ENCODE results near the gene DCTPP1. TPM values are rescaled to one million over a fixed set of nuclear protein-coding genes. Genes with fewer than 3 reads are reported as not detected.
"Not testable (repeated sequence)": the region's sequence is repeated elsewhere in the genome, so short reads cannot be mapped to it uniquely, and the experiment has no call there.

Gene DCTPP1
- polyA plus RNA-seq, 10 donors, result 22.9 to 38.5 (median 27.9) TPM

DNA sequence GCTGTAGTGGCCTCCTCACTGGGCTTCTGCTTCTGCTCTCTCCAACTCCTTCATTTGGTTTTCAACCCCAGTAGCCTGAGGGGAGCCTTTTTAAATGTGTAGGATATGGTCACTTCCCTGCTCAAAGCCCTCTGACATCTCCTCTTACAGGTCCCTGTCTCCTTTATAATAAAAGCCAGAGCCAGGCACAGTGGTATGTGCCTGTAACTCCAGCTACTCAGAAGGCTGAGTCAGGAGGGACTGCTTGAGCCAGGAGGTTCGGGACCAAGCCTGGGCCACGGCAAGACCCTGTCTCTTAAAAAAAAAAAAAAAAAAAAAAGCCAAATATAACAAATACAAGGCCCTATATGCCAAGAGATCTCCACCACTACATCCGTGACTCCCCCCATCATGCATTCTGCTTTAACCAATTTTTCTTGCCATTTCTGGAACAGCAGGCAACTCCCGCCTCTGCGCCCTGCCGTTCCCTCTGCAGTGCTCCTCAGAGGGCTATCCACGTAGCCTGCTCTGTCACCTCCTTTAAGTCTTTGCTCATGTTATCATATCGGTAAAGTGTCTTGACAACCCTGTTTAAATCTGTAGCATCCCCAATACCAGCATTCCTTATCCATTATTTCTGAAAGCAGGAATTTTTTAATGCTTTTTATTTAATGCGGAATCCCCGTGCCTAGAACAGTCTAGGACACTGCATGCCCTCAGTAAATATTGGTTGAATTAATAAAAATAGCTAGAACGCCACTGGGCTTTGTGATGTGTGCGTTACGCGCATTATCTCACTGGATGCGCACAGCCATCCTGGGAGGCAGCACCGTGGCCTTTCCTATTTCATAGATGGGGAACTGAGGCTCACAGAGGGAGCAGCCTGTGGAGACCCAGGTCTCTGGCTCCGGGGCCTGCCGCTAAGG, 13.0 kb downstream of the DCTPP1 start:
- no peak for DNase-seq

DNA sequence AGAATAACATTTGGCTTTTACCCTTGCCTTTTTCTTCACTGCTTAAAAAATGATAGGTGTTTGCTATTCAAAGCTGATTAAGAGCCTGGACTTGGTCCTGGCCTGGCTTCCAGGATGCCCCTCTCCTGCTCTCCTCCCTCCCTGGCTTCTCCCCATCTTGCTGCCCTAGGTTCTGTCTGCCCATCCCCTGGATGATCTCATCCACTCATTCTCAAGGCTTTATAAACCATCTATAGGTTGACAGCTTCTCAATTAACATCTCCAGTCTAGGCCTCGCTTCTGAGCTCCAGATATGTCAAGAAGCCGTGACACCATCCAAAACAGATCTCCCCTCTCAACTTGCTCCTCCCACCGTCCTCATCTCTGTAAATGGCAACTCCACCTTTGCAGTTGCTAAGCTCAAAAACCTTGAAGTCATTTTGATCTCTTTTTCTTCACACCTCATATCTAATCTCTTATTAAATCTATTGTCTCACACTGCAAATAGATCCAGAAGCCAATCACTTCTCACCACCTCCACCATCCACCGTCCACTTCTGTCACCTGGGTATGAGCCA, 13.7 kb downstream of the DCTPP1 start:
- no peak for DNase-seq

DNA sequence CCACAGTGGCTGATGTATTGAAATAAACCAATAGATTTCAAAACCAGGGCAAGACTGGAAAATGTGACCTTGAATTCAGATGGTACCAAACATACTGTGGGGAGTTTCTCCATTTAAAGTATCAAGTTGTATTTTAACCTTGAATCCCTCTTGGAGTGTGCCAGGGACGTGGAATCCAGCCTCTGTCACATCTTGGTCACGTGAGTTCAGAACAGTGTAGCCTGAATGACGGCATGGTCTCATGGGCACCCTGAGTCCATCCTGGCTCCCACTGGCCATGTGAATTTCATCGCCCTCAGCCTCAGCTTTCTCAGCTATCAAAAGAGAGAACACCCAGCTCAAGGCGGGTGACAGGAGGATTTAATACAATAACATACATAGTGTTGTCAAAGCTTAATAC, 15.7 kb downstream of the DCTPP1 start:
- no peak for DNase-seq

DNA sequence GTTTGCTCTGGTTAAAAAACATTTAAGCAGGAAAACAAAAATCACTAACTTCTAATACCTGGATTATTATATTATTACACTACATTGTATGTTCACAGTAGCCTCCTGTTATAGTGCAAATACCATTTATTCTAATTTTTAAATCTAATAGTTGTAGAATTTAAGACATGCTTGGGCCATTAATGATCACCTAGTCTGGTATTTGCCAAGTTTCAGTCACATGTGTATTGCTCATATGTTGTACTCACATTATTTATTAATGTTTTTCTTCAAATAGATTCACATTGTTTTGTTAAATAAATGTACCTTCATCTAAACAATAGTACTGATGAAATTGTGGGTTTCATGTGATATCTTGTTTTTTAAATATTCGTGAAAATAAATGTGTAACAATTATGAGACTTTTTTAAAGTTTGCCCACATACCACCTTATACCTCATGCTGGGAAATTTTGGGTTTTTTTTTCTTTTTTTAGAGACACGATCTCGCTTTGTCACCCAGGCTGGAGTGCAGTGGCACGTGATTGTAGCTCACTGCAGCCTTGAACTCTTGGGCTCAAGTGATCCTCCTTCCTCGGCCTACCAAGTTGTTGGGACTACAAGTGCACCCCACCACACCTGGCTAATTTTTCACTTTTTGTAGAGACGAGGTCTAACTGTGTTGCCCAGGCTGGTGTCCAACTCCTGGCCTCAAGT, 16.6 kb downstream of the DCTPP1 start:
- no peak for DNase-seq

DNA sequence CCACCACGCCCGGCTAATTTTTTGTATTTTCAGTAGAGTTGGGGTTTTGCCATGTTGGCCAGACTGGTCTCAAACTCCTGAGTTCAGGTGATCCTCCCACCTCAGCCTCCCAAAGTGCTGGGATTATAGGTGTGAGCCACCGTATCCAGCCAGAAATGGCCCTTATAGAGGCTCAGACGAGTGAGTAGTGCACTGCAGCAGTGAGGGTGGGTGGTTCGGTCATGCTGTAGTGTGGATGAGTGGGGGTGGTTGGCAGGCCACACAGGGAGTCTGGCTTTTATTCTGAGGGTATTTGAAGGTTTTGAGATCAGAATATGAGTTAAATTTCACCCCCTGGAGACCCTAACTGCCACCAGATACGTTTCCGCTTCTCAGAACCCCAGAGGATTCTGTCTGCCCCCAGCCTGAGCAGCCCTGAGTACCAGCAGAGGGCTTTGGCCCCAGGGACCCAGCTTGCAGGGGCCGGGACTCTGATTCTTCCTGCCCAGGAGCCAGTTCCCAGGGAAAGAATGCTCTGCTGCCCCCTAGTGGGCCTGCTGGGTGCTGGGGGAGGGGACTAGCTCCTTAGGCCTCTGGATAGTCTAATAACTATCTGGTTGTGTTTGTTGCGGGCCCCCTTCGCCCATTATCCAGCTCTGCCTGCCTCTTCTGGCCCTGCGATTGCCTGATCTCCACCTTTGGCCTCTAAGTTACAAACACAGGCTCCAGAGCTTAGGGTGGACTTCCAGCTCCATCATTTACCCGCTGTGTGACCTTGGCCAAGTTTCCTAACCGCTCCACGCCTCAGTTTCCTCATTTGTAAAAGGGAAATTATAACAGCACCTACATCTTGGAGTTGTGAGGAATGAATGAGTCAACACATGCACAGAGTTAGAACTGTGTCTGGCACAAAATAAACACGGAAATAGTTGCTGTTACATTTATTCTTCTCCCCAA, 20.4 kb downstream of the DCTPP1 start:
- peak; percentile 84 to 94 (median 91) for DNase-seq

DNA sequence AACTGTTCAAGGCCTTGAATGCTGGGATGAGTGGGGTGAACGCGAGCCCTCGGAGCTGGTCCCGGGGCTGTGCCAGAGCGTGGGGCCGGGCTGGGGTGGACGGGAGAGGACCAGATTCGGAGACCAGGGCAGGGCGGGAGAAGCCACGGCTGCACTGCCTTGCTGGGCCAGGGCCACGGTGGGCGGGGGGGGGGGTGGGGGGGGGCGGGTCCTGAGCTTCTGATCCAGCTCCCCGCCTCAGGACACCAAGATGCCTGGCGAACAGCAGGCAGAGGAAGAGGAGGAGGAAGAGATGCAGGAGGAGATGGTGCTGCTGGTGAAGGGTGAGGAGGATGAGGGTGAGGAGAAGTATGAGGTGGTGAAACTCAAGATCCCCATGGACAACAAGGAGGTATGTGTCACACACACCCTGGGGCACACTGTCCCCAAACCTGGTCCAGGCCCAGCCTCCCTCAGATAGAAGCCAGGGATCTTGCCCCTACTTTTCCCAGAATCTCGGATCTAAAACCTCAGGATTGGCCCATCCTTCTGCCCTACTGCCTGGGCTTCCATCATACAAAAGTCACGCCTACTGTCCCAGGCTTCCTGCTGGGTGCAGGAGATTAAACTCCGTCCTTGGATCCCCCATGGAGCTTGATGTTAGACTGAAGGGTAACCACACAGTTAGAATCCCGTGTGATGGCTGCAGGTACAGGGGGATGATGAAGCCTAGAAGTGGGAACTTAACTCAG, 21.9 kb downstream of the DCTPP1 start:
- peak in 1 of 3 donors; percentile 44 for DNase-seq

DNA sequence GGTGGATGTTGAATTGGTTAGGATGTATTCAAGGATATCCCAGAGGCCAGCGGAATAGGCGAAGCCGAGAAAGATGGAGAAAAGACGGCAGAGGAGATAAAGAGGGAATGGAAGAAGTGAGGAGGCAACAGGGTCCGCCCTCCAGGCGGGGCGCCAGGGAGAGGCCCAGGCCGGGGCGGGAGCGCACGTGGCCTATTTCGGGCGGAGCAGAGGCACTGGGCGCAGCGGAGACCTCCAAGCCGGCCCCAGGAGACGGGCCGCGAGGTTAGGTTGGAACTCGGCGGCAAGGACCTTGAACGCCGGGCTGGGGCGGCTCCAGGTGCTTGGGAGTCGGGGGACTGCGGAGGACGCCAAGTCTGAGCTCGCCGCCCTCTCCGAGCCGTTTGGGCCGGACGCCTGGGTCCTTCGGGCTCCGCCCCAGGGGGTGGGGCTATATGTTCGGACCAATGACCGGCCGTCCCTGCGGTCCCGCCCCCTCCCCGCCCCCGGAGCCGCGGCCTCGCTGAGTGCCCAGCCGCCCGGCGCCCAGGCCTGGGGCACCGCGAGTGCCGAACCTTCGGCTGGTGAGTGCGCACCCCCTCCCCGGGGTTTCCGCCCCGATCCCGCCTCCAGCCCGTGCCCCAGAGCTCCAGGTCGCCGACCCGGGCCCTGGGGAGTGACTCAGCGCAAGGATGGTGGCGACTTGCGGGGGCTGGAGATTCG, 22.6 kb downstream of the DCTPP1 start, which contains the start of gene ZNF771:
TSS of gene ZNF771 (plus strand) at position 505 of the 702 bp plus-strand sequence. CDS start 448 bp downstream, outside the sequence.
- peak; percentile 87 to 98 (median 94) for DNase-seq

DNA sequence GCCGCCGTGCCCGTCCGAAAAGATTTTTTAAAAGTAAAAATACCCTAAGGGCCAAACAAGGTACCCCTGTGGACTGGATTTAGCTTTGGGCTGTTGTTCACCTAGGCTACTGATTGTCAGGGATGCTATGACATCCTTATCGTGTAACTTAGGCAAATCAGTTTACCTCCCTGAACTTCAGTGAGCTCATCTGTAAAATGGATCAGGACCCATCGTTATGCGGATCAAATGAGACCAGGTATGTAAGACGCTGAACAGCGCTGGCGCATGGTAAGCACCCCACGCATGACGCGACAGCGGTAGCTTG, 23.1 kb downstream of the DCTPP1 start:
- DNase-seq, result no peak

DNA sequence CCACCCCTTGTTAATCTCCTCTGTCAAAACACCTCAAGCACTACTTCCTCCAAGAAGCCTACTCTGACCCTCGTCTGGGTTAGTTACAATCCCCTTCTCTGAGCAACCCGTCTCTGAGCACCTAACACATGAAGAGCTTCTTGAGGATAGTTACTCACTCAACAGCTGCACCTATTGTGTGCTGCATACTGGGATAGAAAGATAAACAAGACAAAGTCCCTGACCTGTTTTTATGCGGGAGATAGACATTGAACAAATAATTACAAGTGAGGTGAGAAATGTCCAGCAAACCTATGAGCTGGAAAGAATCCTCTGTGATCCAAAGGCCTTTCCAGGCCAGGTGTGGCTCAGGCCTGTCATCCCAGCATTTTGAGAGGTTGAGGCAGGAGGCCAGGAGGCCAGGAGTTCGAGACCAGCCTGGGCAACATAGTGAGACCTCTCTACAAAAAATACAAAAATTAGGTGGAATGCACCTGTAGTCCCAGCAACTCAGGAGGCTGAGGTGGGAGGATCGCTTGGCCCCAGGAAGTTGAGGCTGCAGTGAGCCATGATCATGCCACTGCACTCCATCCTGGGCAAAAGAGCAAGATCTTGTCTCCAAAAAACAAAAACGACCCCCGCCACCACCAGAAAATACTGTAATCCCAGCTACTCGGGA, 27.9 kb downstream of the DCTPP1 start:
- DNase-seq, result no peak

DNA sequence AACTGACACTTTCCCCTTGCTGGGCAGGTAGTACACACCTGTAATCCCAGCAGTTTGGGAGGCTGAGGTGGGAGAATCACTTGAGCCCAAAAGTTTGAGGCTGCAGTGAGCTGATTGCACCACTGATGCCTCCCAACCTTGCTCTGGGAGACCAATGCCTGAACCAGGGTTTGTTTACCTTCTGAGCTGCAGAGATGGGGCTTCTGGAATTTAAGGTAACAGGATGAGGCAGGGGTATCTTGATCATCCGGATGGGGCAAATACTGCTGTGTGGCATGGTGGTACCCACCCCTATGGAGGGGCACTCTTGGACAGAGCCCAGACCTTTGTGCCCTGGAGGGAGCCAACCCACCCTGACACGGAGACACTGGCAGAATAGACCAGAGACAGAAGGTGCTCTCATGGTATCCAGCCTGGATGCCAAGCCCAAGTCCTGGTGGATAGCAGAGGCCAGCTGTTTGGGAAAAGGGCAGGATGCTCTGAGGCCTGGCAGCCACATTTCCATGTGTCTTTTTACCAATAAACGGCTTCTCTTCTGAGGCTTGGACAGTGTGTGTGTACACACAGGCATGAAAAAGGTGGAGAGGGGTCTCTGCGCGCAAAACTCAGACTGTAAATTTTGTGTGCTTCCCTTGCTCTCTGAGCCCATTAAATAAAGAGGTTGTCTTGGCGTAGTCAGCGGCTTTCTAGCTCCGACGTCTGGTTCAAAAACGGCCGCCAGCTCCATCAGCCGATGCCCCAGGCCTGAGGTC, 30.2 kb downstream of the DCTPP1 start:
- DNase-seq, result no peak

DNA sequence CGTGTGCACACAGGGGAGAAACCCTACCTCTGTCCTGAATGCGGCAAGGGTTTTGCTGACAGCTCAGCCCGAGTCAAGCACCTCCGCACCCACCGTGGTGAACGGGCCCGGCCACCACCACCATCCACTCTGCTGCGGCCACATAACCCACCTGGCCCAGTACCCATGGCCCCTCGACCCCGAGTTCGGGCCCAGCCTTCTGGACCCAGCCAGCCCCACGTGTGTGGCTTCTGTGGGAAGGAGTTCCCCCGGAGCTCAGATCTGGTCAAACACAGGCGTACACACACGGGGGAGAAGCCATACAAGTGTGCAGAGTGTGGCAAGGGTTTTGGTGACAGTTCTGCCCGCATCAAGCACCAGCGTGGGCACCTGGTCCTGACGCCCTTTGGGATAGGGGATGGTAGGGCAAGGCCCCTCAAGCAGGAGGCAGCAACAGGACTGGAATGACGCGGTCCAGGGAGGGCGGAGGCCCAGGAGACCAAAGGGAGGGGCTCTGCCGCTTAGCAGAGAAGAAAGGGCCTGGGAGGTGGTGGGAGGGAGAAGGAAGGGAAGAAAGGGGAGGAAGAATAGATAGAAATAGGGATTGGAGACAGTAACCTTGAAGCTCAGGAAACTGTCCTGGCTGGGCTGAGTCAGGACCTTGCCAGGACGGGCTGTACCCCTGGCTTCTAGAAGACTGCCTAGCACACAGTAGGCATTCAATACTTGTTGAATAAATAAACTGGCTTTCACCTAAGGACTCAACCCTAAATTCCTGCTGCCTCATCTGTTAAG, 31.0 kb downstream of the DCTPP1 start:
- no peak for DNase-seq

DNA sequence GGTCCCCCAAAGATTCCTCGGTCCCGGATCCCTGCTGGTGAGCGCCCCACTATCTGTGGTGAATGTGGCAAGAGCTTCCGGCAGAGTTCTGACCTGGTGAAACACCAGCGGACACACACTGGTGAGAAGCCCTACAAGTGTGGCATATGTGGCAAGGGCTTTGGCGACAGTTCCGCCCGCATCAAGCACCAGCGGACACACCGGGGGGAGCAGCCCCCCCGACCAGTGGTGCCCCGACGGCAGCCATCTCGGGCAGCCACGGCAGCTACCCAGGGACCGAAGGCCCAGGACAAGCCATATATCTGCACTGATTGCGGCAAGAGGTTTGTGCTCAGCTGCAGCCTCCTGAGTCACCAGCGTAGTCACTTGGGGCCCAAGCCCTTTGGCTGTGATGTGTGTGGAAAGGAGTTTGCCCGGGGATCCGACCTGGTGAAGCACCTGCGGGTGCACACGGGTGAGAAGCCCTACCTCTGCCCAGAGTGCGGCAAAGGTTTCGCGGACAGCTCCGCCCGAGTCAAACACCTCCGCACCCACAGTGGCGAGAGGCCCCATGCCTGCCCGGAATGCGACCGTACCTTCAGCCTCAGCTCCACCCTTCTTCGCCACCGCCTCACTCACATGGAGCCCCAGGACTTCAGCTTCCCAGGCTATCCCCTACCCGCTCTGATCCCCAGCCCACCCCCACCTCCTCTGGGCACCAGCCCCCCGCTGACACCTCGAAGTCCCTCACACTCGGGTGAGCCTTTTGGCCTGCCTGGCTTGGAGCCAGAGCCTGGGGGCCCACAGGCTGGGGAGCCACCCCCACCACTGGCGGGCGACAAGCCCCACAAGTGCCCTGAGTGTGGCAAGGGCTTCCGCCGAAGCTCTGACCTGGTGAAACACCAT, 31.8 kb downstream of the DCTPP1 start:
- DNase-seq, result no peak

DNA sequence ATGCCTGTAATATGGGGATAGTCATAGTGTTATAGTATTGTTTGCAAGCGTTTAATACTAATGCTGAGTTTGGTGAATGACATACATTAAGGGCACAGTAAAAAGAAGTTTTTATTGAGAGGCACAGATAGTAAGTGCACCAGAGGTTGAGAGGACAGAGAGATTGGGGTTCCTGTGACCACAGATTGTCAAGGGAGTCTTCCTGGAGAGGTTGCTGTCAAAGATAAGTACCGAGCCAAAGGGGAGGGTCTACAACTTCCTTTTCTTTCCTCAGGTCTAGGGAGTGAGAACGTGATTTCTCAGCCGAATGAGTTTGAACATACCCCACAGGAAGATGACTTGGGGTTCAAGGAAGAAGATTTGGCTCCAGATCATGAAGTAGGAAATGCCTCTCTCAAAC, 32.8 kb downstream of the DCTPP1 start:
- DNase-seq, result no peak

DNA sequence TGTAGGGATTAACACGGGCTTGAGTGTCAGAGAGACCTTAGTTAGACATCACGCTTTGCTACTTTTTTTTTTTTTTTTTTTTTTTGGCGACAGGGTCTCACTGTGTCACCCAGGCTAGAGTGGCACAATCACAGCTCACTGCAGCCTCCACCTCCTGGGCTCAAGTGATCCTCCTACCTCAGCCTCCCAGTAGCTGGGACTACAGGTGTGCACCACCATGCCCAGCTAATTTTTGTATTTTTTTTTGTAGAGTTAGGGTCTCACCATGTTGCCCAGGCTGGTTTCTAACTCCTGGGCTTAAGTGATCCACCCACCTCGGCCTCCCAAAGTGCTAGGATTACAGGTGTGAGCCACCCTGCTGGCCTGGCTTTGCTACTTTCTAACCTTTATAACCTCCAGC, 33.2 kb downstream of the DCTPP1 start:
- DNase-seq, result not testable (repeated sequence)

DNA sequence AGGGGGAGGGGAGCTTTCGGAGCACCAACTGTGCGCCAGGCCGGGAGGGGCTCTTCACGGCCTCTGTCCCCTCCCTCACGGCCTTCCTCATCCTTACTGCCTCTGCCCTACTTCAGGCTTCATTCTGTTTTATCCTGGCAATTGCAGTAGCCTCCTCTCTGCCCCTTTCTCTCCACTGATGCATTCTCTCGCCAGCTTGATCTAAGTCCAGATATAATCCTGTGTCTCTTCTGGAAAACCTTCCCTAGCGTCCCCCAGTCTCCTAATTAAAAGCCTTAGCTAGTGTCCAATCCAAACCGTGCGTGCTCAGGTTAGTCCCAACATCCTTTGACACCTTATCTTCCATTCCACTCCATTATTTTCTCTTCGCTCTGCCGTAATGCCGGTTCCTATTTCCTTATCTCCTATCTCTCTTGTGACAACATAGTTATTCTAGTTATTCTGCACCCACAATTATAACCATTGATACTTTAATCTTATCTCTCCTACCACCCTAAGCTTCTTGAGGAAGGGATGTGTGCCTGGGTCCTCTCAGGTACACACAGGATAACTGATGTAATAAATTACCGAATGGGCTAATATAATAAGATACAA, 33.7 kb downstream of the DCTPP1 start:
- DNase-seq, result no peak

DNA sequence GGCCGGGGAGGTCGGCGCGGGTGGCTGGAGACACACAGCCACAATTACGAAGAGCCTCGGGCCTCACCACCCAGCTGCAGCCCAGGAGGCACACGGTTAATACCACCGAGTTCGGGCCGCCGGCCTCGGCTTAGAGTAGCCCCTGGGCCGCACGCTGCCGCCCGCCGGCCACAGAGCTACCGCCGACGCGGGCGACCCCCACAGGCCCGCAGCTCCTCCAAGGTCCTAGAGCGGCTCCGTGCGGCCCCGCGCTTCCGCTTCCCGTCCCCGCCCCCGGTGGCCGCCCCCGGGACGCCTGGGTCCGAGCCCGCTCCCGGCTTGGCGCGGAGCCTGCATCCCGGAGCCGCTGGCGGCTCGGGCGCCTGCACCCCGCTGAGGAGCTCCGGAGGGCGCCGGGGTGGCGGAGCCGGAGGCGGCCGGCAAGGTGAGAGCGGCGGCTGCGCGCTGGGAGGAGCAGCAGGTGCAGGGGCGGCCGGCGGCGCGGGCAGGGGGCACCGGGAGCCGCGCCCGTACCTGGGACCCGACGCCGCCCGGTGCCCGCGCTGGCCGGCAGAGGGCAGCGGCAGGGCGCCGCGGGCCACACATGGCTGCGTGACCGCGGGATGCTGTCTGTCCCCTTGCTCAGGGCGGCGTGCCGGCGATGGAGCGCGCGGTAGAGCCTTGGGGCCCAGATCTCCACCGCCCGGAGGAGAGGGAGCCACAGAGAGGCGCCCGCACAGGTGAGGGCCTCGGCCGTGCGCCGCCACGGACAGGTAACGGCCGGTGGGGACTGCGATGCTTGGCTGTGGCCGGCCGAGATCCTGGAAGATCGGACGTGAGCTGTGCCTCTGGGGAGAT, 34.5 kb downstream of the DCTPP1 start, which contains the start of gene ZNF48:
TSS of gene ZNF48 (plus strand) at position 266 of the 837 bp plus-strand sequence. CDS start at position 641, 375 bp downstream.
- DNase-seq, result peak; percentile 89 to 97 (median 93)
